Measurements from ENCODE around the gene CLMN.

GRCh38 chr14:95303552-95303951 is 16.2 kb downstream of the CLMN start:
- TF ChIP-seq EZH2 (IDR thresholded peaks at IDR 0.05; ENCODE audit: borderline replicate concordance) (no peak), CTCF (IDR thresholded peaks at IDR 0.05; ENCODE audit: poor library complexity) (no peak), EZH2phosphoT487 (IDR thresholded peaks at IDR 0.05; ENCODE audit: low read depth, severe bottlenecking, unreplicated experiment) (no peak)
